ENCODE measurements around the gene NCDN. TPM values are rescaled to one million over a fixed set of nuclear protein-coding genes. Genes with fewer than 3 reads are reported as not detected.

Gene NCDN
- total RNA-seq, 4 donors from 2014 or later, result 8.7 to 16.8 (median 14.0) TPM

DNA sequence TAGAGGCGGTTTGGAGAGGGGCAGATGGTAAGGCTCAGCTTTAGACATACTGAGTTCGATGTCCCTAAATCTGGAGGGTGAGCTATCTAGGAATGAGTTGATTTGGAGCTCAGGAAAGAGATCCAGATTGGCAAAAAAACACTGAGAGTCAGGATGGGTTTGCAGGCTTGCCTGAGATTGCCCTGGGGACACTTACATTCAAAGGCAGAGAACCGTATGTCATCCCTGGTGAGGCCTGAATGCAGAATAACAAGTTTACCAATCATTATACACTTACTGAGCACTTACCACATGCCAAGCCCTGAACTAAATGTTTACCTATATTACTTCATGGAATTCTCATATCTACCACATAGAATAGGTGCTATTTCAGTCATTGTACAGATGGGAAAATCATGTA, 43.0 kb downstream of the NCDN start:
- H3K27ac ChIP-seq, result no peak overlapping the region
- no peaks in the 10 kb centered on the region for H3K27me3 ChIP-seq
- H3K4me1 ChIP-seq, result no peaks in the 10 kb centered on the region
- ATAC-seq (no peak), DNase-seq (no peak)
- in situ Hi-C loops (cut with MboI; ENCODE audit: low sequenced_read_pairs in 4 of 4) (no loop called here), intact Hi-C loops (cut with DNase I; ENCODE audit: low total_unique reads) (no loop called here)
- TF ChIP-seq, protein P1, sequence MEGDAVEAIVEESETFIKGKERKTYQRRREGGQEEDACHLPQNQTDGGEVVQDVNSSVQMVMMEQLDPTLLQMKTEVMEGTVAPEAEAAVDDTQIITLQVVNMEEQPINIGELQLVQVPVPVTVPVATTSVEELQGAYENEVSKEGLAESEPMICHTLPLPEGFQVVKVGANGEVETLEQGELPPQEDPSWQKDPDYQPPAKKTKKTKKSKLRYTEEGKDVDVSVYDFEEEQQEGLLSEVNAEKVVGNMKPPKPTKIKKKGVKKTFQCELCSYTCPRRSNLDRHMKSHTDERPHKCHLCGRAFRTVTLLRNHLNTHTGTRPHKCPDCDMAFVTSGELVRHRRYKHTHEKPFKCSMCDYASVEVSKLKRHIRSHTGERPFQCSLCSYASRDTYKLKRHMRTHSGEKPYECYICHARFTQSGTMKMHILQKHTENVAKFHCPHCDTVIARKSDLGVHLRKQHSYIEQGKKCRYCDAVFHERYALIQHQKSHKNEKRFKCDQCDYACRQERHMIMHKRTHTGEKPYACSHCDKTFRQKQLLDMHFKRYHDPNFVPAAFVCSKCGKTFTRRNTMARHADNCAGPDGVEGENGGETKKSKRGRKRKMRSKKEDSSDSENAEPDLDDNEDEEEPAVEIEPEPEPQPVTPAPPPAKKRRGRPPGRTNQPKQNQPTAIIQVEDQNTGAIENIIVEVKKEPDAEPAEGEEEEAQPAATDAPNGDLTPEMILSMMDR (IDR thresholded peaks at IDR 0.05 in 4 of 5, conservative IDR thresholded peaks at IDR 0.05 in 1 of 5), result no peak
- TF ChIP-seq POLR2A (IDR thresholded peaks at IDR 0.05), result no peak
- H3K9me3 ChIP-seq, result no peaks in the 10 kb centered on the region
- H3K4me3 ChIP-seq, result no peak overlapping the region
- peaks cover 0 to 53% of the 10 kb centered on the region in 2 donors for H3K36me3 ChIP-seq

DNA sequence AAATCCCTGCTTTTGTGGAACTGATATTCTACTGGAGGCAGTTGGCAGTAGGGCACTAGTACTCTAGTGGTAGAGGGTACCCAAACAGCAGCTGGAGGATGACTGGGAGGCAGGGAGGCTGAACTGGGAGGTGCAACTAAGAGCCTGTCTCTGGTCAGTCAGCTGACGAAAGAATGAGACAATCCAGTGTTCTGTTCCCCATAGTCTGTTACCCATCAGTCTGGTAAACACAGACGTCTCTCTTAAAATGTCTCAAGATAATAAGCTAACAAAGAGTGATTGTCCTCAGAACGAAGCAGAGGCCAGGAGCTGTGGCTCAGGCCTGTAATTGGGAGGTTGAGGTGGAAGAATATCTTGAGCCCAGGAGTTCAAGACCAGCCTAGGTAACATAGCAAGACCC, 45.9 kb downstream of the NCDN start:
- no peak for ATAC-seq
- TF ChIP-seq, protein P1 (IDR thresholded peaks at IDR 0.05 in 4 of 5, conservative IDR thresholded peaks at IDR 0.05 in 1 of 5), result no peak
- TF ChIP-seq POLR2A (IDR thresholded peaks at IDR 0.05), result no peak
- no peaks in the 10 kb centered on the region for H3K27me3 ChIP-seq
- DNase-seq, result no peak
- in situ Hi-C loops (cut with MboI; ENCODE audit: low sequenced_read_pairs in 4 of 4) (no loop called here), intact Hi-C loops (cut with DNase I; ENCODE audit: low total_unique reads) (no loop called here)
- no peaks in the 10 kb centered on the region for H3K4me1 ChIP-seq
- no peak overlapping the region for H3K4me3 ChIP-seq
- no peak overlapping the region for H3K27ac ChIP-seq
- H3K36me3 ChIP-seq, result peaks cover 0 to 80% of the 10 kb centered on the region in 2 donors
- H3K9me3 ChIP-seq, result no peaks in the 10 kb centered on the region

DNA sequence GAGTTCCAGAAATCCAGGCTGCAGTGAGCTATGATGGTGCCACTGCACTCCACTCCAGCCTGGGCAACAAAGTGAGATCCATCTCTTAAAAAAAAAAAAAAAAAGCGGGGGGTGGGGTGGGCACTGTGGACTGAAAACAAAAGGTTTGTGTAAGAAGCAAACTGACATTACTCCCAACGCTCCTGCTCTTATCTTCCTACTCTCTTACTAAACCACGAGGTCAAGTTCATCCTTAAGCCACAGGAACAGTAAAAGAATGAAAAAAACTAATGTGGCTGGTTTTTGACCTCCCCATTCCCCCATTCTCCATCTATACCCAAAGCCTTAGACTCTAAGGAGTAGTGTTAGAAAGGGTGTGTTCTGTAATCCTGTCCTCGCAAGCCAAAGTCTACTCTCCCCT, 46.3 kb downstream of the NCDN start:
- ATAC-seq (no peak), DNase-seq (no peak)
- no peaks in the 10 kb centered on the region for H3K27me3 ChIP-seq
- in situ Hi-C loops (cut with MboI; ENCODE audit: low sequenced_read_pairs in 4 of 4), result no loop called here
- H3K36me3 ChIP-seq, result peaks cover 0 to 85% of the 10 kb centered on the region in 2 donors
- no peaks in the 10 kb centered on the region for H3K9me3 ChIP-seq
- no peak overlapping the region for H3K4me3 ChIP-seq
- no peak overlapping the region for H3K27ac ChIP-seq
- no peaks in the 10 kb centered on the region for H3K4me1 ChIP-seq
- intact Hi-C loops (cut with DNase I; ENCODE audit: low total_unique reads), result no loop called here
- TF ChIP-seq, protein P1 (IDR thresholded peaks at IDR 0.05 in 4 of 5, conservative IDR thresholded peaks at IDR 0.05 in 1 of 5), result no peak
- TF ChIP-seq POLR2A (IDR thresholded peaks at IDR 0.05), result no peak

DNA sequence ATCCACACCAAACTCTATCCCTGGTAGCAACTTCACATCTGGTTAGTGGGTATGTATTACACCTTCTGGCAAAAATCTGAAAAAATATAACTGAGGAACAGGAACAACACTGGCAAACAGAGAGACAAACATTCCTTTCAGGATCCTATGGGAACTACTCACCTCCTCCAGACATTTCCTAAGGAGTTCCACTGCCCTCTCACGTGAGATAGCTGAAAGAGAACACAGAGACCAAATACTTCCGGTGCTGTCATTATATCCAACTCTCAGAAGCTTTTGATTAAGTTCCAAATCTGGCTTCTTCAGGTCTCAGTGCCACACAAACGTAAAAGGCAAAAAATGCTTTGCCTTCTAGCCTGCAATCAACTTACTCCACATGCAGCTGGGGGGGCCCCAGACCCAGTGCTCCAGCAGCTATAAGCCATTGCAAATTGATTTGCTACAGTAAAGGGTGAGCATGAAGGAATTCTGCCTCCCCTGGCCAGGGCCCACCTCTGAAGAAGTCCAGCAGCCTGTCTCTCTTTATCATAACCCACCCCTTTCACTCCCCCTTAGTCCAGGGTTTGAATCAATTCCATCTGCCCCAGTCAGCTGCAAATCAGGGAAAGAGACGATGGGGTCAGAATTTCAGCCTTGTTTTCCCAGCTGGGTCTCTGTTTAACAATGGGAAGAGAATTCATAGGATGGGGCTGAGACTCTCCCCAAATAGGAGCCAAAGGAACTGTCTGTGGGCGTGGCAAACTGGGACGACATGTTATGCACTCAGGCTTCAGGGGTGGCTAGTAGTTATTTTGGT, 47.7 kb downstream of the NCDN start:
- Histone ChIP-seq H3K36me3 (peaks cover 0 to 85% of the 10 kb centered on the region in 2 donors), H3K27me3 (no peaks in the 10 kb centered on the region), H3K27ac (no peak overlapping the region), H3K4me1 (no peaks in the 10 kb centered on the region), H3K4me3 (no peak overlapping the region), H3K9me3 (no peaks in the 10 kb centered on the region)
- in situ Hi-C loops (cut with MboI; ENCODE audit: low sequenced_read_pairs in 4 of 4) (no loop called here), intact Hi-C loops (cut with DNase I; ENCODE audit: low total_unique reads) (no loop called here)
- TF ChIP-seq POLR2A (IDR thresholded peaks at IDR 0.05), result no peak
- TF ChIP-seq, protein P1 (IDR thresholded peaks at IDR 0.05 in 4 of 5, conservative IDR thresholded peaks at IDR 0.05 in 1 of 5), result no peak
- ATAC-seq, result no peak
- no peak for DNase-seq

DNA sequence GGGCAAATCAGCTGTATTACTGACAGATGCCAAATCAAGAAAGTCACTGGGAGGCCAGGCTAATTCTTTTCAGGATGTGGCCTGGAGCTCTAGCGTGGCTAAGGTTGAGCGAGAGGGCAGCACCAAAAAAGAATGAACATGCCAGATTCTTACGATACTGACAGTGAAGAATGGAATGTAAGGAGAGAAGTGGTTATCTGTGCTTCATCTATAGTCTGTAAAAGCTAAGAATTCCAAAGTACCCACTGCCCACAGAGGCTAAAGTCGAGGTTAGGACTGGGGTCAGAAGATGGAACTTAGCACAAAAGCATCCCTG, 48.2 kb downstream of the NCDN start:
- DNase-seq (no peak), ATAC-seq (no peak)
- H3K4me3 ChIP-seq, result no peak overlapping the region
- intact Hi-C loops (cut with DNase I; ENCODE audit: low total_unique reads) (no loop called here), in situ Hi-C loops (cut with MboI; ENCODE audit: low sequenced_read_pairs in 4 of 4) (no loop called here)
- no peaks in the 10 kb centered on the region for H3K27me3 ChIP-seq
- TF ChIP-seq, protein P1 (IDR thresholded peaks at IDR 0.05 in 4 of 5, conservative IDR thresholded peaks at IDR 0.05 in 1 of 5), result no peak
- H3K4me1 ChIP-seq, result no peaks in the 10 kb centered on the region
- no peaks in the 10 kb centered on the region for H3K9me3 ChIP-seq
- peaks cover 0 to 81% of the 10 kb centered on the region in 2 donors for H3K36me3 ChIP-seq
- no peak overlapping the region for H3K27ac ChIP-seq
